ENCODE results near the gene NTN3. TPM values are rescaled to one million over a fixed set of nuclear protein-coding genes. Genes with fewer than 3 reads are reported as not detected.

NTN3 gene
- total RNA-seq, 2 experiments from 2014 or later, result not detected

DNA sequence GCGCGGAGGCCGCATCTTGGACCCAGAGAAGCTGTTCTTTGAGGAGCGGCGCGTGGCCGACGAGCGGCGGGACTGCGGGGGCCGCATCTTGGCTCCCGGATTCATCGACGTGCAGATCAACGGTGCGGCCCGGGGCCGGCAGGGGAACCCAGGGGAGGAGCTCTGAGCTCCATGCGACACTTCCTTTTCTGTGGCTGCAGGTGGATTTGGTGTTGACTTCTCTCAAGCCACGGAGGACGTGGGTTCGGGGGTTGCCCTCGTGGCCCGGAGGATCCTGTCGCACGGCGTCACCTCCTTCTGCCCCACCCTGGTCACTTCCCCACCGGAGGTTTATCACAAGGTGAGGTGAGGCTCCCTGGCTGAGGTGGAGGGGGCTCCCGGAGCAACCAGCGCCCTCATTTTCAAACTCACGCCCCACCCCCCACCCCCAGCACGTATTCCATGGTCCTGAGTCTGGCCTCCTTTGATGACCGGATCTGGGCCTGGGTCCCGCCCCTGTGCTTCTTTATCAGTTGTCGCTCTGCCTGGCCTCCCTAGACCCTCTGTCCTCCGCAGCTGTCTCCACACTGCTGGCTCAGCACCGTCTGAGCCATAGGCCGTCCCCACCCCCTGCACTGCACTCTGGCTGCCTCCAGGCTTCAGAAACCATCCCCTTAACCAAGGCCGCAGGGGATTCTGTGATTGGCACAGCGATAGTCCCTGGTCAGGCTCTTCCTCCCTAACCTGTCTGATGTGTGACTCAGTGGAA, 49.9 kb downstream of the NTN3 start:
- DNase-seq, result peak in 13 of 14 experiments; percentile 50 to 94 (median 63)
- ChIA-PET CTCF (interaction anchor here (1.4 to 1.6 kb wide), 2 partner anchors 10 to 16 kb away, joined by 4 to 5 read pairs; partner anchors contain the start of genes CEMP1 and PDPK1), POLR2A (interaction anchor here (0.9 to 4.0 kb wide), 12 partner anchors 11 to 530 kb away, joined by 3 to 135 read pairs (median 5); partner anchors contain the start of genes CCNF, CEMP1, ECI1 and KCTD5)
- Histone ChIP-seq H3K27ac (ENCODE audit: low read depth in 1 of 2, low read length in 2 of 2) (peak overlapping the region; percentile 68 to 79), H3K36me3 (ENCODE audit: insufficient read depth, low read length) (peaks cover 42% of the 10 kb centered on the region), H3K4me3 (ENCODE audit: low read length) (peak overlapping the region; percentile 67), H3K9me3 (ENCODE audit: control insufficient read depth in 1 of 2, insufficient read depth in 1 of 2, low read length in 2 of 2) (no peaks in the 10 kb centered on the region), H3K27me3 (ENCODE audit: control insufficient read depth in 1 of 2, insufficient read depth in 2 of 2, low read length in 2 of 2) (no peaks in the 10 kb centered on the region), H3K4me1 (ENCODE audit: insufficient read depth, low read length) (peaks cover 56% of the 10 kb centered on the region)
- Mint-ChIP-seq H3K4me3 (peak overlapping the region; percentile 98), H3K9me3 (no peaks in the 10 kb centered on the region), H3K27me3 (peaks cover 6% of the 10 kb centered on the region), H3K27ac (peak overlapping the region; percentile 100), H3K36me3 (ENCODE audit: low read depth) (peaks cover 75% of the 10 kb centered on the region), H3K4me1 (ENCODE audit: low read depth) (peaks cover 63% of the 10 kb centered on the region)
- intact Hi-C loops (cut with DNase I, micrococcal nuclease), result loop anchor here (1.0 to 2.0 kb wide), 2 partner anchors 11 to 16 kb away; no protein-coding TSS in a partner anchor
- TF ChIP-seq, protein P1, sequence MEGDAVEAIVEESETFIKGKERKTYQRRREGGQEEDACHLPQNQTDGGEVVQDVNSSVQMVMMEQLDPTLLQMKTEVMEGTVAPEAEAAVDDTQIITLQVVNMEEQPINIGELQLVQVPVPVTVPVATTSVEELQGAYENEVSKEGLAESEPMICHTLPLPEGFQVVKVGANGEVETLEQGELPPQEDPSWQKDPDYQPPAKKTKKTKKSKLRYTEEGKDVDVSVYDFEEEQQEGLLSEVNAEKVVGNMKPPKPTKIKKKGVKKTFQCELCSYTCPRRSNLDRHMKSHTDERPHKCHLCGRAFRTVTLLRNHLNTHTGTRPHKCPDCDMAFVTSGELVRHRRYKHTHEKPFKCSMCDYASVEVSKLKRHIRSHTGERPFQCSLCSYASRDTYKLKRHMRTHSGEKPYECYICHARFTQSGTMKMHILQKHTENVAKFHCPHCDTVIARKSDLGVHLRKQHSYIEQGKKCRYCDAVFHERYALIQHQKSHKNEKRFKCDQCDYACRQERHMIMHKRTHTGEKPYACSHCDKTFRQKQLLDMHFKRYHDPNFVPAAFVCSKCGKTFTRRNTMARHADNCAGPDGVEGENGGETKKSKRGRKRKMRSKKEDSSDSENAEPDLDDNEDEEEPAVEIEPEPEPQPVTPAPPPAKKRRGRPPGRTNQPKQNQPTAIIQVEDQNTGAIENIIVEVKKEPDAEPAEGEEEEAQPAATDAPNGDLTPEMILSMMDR (IDR thresholded peaks at IDR 0.05), result no peak
- peak; percentile 76 for ATAC-seq (ENCODE audit: poor library complexity)

Small RNA genes lying within 50 kb of the gene (microRNA-seq; reads per million reads assigned to microRNA genes)
- not detected for gene MIR6767 (ENCODE audit: borderline microRNAs expressed, borderline replicate concordance)
- not detected for gene MIR6768 (ENCODE audit: borderline microRNAs expressed, borderline replicate concordance)

Other genes with a start within 250 kb of the NTN3 start
- gene E4F1, start 247.7 kb upstream of the NTN3 start, total RNA-seq, result 10 to 100 TPM; 31.8 to 33.8 TPM
- gene DNASE1L2, start 234.9 kb upstream of the NTN3 start, total RNA-seq, result under 1 TPM; 0.22 to 0.36 TPM
- gene ECI1, start 219.7 kb upstream of the NTN3 start, total RNA-seq, result 10 to 100 TPM; 10.1 to 12.5 TPM
- 100 to 1,000 TPM; 211 to 214 TPM for gene RNPS1, start 203.2 kb upstream of the NTN3 start, total RNA-seq
- 1 to 10 TPM; 7.0 to 7.7 TPM for gene ABCA3, start 130.6 kb upstream of the NTN3 start, total RNA-seq
- 1 to 10 TPM in 1 of 2 experiments, under 1 TPM in 1; 0.81 to 1.3 TPM for gene CCNF, start 41.9 kb upstream of the NTN3 start, total RNA-seq
- gene TEDC2, start 11.2 kb upstream of the NTN3 start, total RNA-seq, result under 1 TPM; 0.17 to 0.27 TPM
- 1 to 10 TPM; 1.2 to 2.1 TPM for gene TBC1D24, start 3.8 kb downstream of the NTN3 start, total RNA-seq
- gene ATP6V0C, start 42.7 kb downstream of the NTN3 start, total RNA-seq, result 100 to 1,000 TPM; 224 to 234 TPM
- gene AMDHD2, start 49.1 kb downstream of the NTN3 start, total RNA-seq, result 100 to 1,000 TPM; 171 to 177 TPM
- gene CEMP1, start 60.1 kb downstream of the NTN3 start, total RNA-seq, result 1 to 10 TPM; 1.0 to 1.8 TPM
- gene PDPK1, start 66.7 kb downstream of the NTN3 start, total RNA-seq, result 10 to 100 TPM; 46.1 to 51.1 TPM
- gene KCTD5, start 211.2 kb downstream of the NTN3 start, total RNA-seq, result 10 to 100 TPM; 20.6 to 22.6 TPM
- gene PRSS27, start 248.9 kb downstream of the NTN3 start, total RNA-seq, result under 1 TPM; 0.28 to 0.44 TPM

Data from CD4-positive, alpha-beta T cell (primary cell).